ENCODE data around the gene RCAN1.
"Not testable (repeated sequence)": the region's sequence is repeated elsewhere in the genome, so short reads cannot be mapped to it uniquely, and the experiment has no call there.

Gene RCAN1

GRCh38 chr21:34561806-34562205 lies 53.1 kb downstream of the RCAN1 start:
- H3K36me3 ChIP-seq (ENCODE audit: control insufficient read depth, insufficient read depth, low read length, severe bottlenecking): no peaks in the 10 kb centered on the region
- no peak overlapping the region for H3K4me3 ChIP-seq (ENCODE audit: low read length)
- no peak overlapping the region for H3K9ac ChIP-seq (ENCODE audit: low read length)
- DNase-seq (ENCODE audit: low read depth): no peak
- no peaks in the 10 kb centered on the region for H3K4me1 ChIP-seq (ENCODE audit: control insufficient read depth, insufficient read depth, low read length)
- no peaks in the 10 kb centered on the region for H3K9me3 ChIP-seq (ENCODE audit: control insufficient read depth, low read length)
- H3K27me3 ChIP-seq (replicated peaks; ENCODE audit: control insufficient read depth, insufficient read depth, low read length): no peaks in the 10 kb centered on the region

- no peak overlapping the region for H3K9ac ChIP-seq (ENCODE audit: low read length)
- no peaks in the 10 kb centered on the region for H3K4me1 ChIP-seq (ENCODE audit: control insufficient read depth, insufficient read depth, low read length)
- H3K27me3 ChIP-seq (replicated peaks; ENCODE audit: control insufficient read depth, insufficient read depth, low read length): no peaks in the 10 kb centered on the region
- H3K4me3 ChIP-seq (ENCODE audit: low read length): no peak overlapping the region
- no peak for DNase-seq (ENCODE audit: low read depth)
- no peaks in the 10 kb centered on the region for H3K36me3 ChIP-seq (ENCODE audit: control insufficient read depth, insufficient read depth, low read length, severe bottlenecking)
- H3K9me3 ChIP-seq (ENCODE audit: control insufficient read depth, low read length): no peaks in the 10 kb centered on the region
Observed at GRCh38 chr21:34560609-34561008, 54.3 kb downstream of the RCAN1 start.

GRCh38 chr21:34560021-34560420 lies 54.9 kb downstream of the RCAN1 start:
- Histone ChIP-seq H3K36me3 (ENCODE audit: control insufficient read depth, insufficient read depth, low read length, severe bottlenecking) (no peaks in the 10 kb centered on the region), H3K9me3 (ENCODE audit: control insufficient read depth, low read length) (no peaks in the 10 kb centered on the region), H3K4me3 (ENCODE audit: low read length) (no peak overlapping the region), H3K4me1 (ENCODE audit: control insufficient read depth, insufficient read depth, low read length) (no peaks in the 10 kb centered on the region), H3K27me3 (replicated peaks; ENCODE audit: control insufficient read depth, insufficient read depth, low read length) (no peaks in the 10 kb centered on the region), H3K9ac (ENCODE audit: low read length) (no peak overlapping the region)
- no peak for DNase-seq (ENCODE audit: low read depth)

GRCh38 chr21:34559089-34559631 lies 55.8 kb downstream of the RCAN1 start:
- H3K4me1 ChIP-seq (ENCODE audit: control insufficient read depth, insufficient read depth, low read length): no peaks in the 10 kb centered on the region
- DNase-seq (ENCODE audit: low read depth): no peak
- H3K27me3 ChIP-seq (replicated peaks; ENCODE audit: control insufficient read depth, insufficient read depth, low read length): no peaks in the 10 kb centered on the region
- H3K9me3 ChIP-seq (ENCODE audit: control insufficient read depth, low read length): no peaks in the 10 kb centered on the region
- no peaks in the 10 kb centered on the region for H3K36me3 ChIP-seq (ENCODE audit: control insufficient read depth, insufficient read depth, low read length, severe bottlenecking)
- no peak overlapping the region for H3K9ac ChIP-seq (ENCODE audit: low read length)
- H3K4me3 ChIP-seq (ENCODE audit: low read length): no peak overlapping the region

GRCh38 chr21:34558166-34558565 lies 56.7 kb downstream of the RCAN1 start:
- Histone ChIP-seq H3K27me3 (replicated peaks; ENCODE audit: control insufficient read depth, insufficient read depth, low read length) (no peaks in the 10 kb centered on the region), H3K9me3 (ENCODE audit: control insufficient read depth, low read length) (no peaks in the 10 kb centered on the region), H3K4me3 (ENCODE audit: low read length) (no peak overlapping the region), H3K4me1 (ENCODE audit: control insufficient read depth, insufficient read depth, low read length) (peaks cover 7% of the 10 kb centered on the region), H3K9ac (ENCODE audit: low read length) (no peak overlapping the region), H3K36me3 (ENCODE audit: control insufficient read depth, insufficient read depth, low read length, severe bottlenecking) (no peaks in the 10 kb centered on the region)
- DNase-seq (ENCODE audit: low read depth): no peak

- DNase-seq (ENCODE audit: low read depth): no peak
- Histone ChIP-seq H3K9me3 (ENCODE audit: control insufficient read depth, low read length) (no peaks in the 10 kb centered on the region), H3K4me1 (ENCODE audit: control insufficient read depth, insufficient read depth, low read length) (peaks cover 16% of the 10 kb centered on the region), H3K27me3 (replicated peaks; ENCODE audit: control insufficient read depth, insufficient read depth, low read length) (no peaks in the 10 kb centered on the region), H3K4me3 (ENCODE audit: low read length) (no peak overlapping the region), H3K9ac (ENCODE audit: low read length) (no peak overlapping the region), H3K36me3 (ENCODE audit: control insufficient read depth, insufficient read depth, low read length, severe bottlenecking) (no peaks in the 10 kb centered on the region)
Observed at GRCh38 chr21:34557261-34557660, 57.7 kb downstream of the RCAN1 start.

GRCh38 chr21:34554670-34555069 lies 60.2 kb downstream of the RCAN1 start:
- not testable (repeated sequence) for H3K4me3 ChIP-seq (ENCODE audit: low read length); H3K9me3 ChIP-seq (ENCODE audit: control insufficient read depth, low read length); H3K36me3 ChIP-seq (ENCODE audit: control insufficient read depth, insufficient read depth, low read length, severe bottlenecking); H3K9ac ChIP-seq (ENCODE audit: low read length); H3K27me3 ChIP-seq (replicated peaks; ENCODE audit: control insufficient read depth, insufficient read depth, low read length); DNase-seq (ENCODE audit: low read depth)
- H3K4me1 ChIP-seq (ENCODE audit: control insufficient read depth, insufficient read depth, low read length): peaks cover 30% of the 10 kb centered on the region

GRCh38 chr21:34554227-34554626 lies 60.7 kb downstream of the RCAN1 start:
- Histone ChIP-seq H3K4me1 (ENCODE audit: control insufficient read depth, insufficient read depth, low read length) (peaks cover 30% of the 10 kb centered on the region), H3K4me3 (ENCODE audit: low read length) (no peak overlapping the region), H3K27me3 (replicated peaks; ENCODE audit: control insufficient read depth, insufficient read depth, low read length) (no peaks in the 10 kb centered on the region), H3K9ac (ENCODE audit: low read length) (no peak overlapping the region), H3K36me3 (ENCODE audit: control insufficient read depth, insufficient read depth, low read length, severe bottlenecking) (no peaks in the 10 kb centered on the region), H3K9me3 (ENCODE audit: control insufficient read depth, low read length) (no peaks in the 10 kb centered on the region)
- DNase-seq (ENCODE audit: low read depth): no peak

GRCh38 chr21:34553151-34553952 lies 61.6 kb downstream of the RCAN1 start:
- H3K9me3 ChIP-seq (ENCODE audit: control insufficient read depth, low read length): no peaks in the 10 kb centered on the region
- H3K27me3 ChIP-seq (replicated peaks; ENCODE audit: control insufficient read depth, insufficient read depth, low read length): no peaks in the 10 kb centered on the region
- H3K4me1 ChIP-seq (ENCODE audit: control insufficient read depth, insufficient read depth, low read length): peaks cover 30% of the 10 kb centered on the region
- peak; percentile 77 for DNase-seq (ENCODE audit: low read depth)
- peak overlapping the region; percentile 73 for H3K4me3 ChIP-seq (ENCODE audit: low read length)
- H3K9ac ChIP-seq (ENCODE audit: low read length): peak overlapping the region; percentile 80
- no peaks in the 10 kb centered on the region for H3K36me3 ChIP-seq (ENCODE audit: control insufficient read depth, insufficient read depth, low read length, severe bottlenecking)

- Histone ChIP-seq H3K9ac (ENCODE audit: low read length) (peak overlapping the region; percentile 80), H3K4me3 (ENCODE audit: low read length) (peak overlapping the region; percentile 73), H3K36me3 (ENCODE audit: control insufficient read depth, insufficient read depth, low read length, severe bottlenecking) (no peaks in the 10 kb centered on the region), H3K9me3 (ENCODE audit: control insufficient read depth, low read length) (no peaks in the 10 kb centered on the region), H3K27me3 (replicated peaks; ENCODE audit: control insufficient read depth, insufficient read depth, low read length) (no peaks in the 10 kb centered on the region), H3K4me1 (ENCODE audit: control insufficient read depth, insufficient read depth, low read length) (peaks cover 30% of the 10 kb centered on the region)
- peak; percentile 73 for DNase-seq (ENCODE audit: low read depth)
Observed at GRCh38 chr21:34552360-34553098, 62.4 kb downstream of the RCAN1 start.

GRCh38 chr21:34550182-34550799 lies 64.6 kb downstream of the RCAN1 start:
- no peak overlapping the region for H3K9ac ChIP-seq (ENCODE audit: low read length)
- H3K36me3 ChIP-seq (ENCODE audit: control insufficient read depth, insufficient read depth, low read length, severe bottlenecking): no peaks in the 10 kb centered on the region
- H3K27me3 ChIP-seq (replicated peaks; ENCODE audit: control insufficient read depth, insufficient read depth, low read length): no peaks in the 10 kb centered on the region
- no peaks in the 10 kb centered on the region for H3K9me3 ChIP-seq (ENCODE audit: control insufficient read depth, low read length)
- DNase-seq (ENCODE audit: low read depth): no peak
- no peak overlapping the region for H3K4me3 ChIP-seq (ENCODE audit: low read length)
- peaks cover 50% of the 10 kb centered on the region for H3K4me1 ChIP-seq (ENCODE audit: control insufficient read depth, insufficient read depth, low read length)

All from adipocyte (in vitro differentiated cells).